CD4-positive, alpha-beta memory T cell (primary cell): ENCODE measurements around the gene TULP1. TPM values are rescaled to one million over a fixed set of nuclear protein-coding genes. Genes with fewer than 3 reads are reported as not detected.
"Not testable (repeated sequence)": the region's sequence is repeated elsewhere in the genome, so short reads cannot be mapped to it uniquely, and the experiment has no call there.

Source experiments
- CTCF ChIA-PET: fragments of 350-600 bp; sonication (Branson Sonifier 250); formaldehyde crosslinking; loops from one replicate; lab custom pipeline; 2021; ENCODE audit warnings: inconsistent platforms; ENCODE audit not compliant: partially characterized antibody; lab: Charles Lee
- POLR2A ChIA-PET: fragments of 350-600 bp; sonication (Branson Sonifier 250); formaldehyde crosslinking; loops from one replicate; lab custom pipeline; 2021; ENCODE audit not compliant: partially characterized antibody; lab: Charles Lee
- DNase-seq, 5 donors: peaks; one replicate each; pipeline versions ENCODE4 v3.0.0 to v3.0.0-alpha.2; 2020 to 2022; ENCODE audit warnings: mixed read lengths in 1 of 5
- H3K27ac ChIP-seq: one replicate; pipeline ENCODE4 v1.7.0; 2013; ENCODE audit warnings: low read depth, low read length
- H3K27me3 ChIP-seq: 2 replicates; pipeline ENCODE4 v1.7.0; 2013; ENCODE audit warnings: mild to moderate bottlenecking, low read length, moderate library complexity; ENCODE audit not compliant: insufficient read depth
- H3K36me3 ChIP-seq: 2 replicates; pipeline ENCODE4 v1.7.0; 2013; ENCODE audit warnings: mild to moderate bottlenecking, low read length, moderate library complexity; ENCODE audit not compliant: insufficient read depth
- H3K4me1 ChIP-seq: 2 replicates; pipeline ENCODE4 v1.7.0; 2013; ENCODE audit warnings: mild to moderate bottlenecking, low read length, moderate library complexity; ENCODE audit not compliant: insufficient read depth
- H3K4me3 ChIP-seq, 2 donors: one replicate each; pipeline ENCODE4 v1.7.0; 2013; ENCODE audit warnings: low read length in 2 of 2, mild to moderate bottlenecking in 1 of 2
- H3K9me3 ChIP-seq, 2 donors: one replicate each; pipeline ENCODE4 v1.7.0; 2013; ENCODE audit warnings: low read length in 2 of 2, control low read depth in 1 of 2; ENCODE audit not compliant: control insufficient read depth in 1 of 2
- H3K27ac Mint-ChIP-seq, 7 donors: one replicate each; pipeline ENCODE4 v1.8.0; 2020 to 2021; ENCODE audit warnings: mixed read lengths in 7 of 7, mild to moderate bottlenecking in 6 of 7, inconsistent platforms in 3 of 7, moderate library complexity in 3 of 7
- H3K27me3 Mint-ChIP-seq, 2 donors: one replicate each; pipeline ENCODE4 v1.8.0; 2020 to 2021; ENCODE audit warnings: mixed read lengths in 2 of 2
- H3K36me3 Mint-ChIP-seq, 2 donors: one replicate each; pipeline ENCODE4 v1.8.0; 2020 to 2021; ENCODE audit warnings: mixed read lengths in 2 of 2, inconsistent platforms in 1 of 2, mild to moderate bottlenecking in 1 of 2
- H3K4me1 Mint-ChIP-seq, 4 donors: one replicate each; pipeline ENCODE4 v1.8.0; 2020 to 2021; ENCODE audit warnings: mixed read lengths in 4 of 4, mild to moderate bottlenecking in 1 of 4
- H3K4me3 Mint-ChIP-seq, 8 donors: one replicate each; pipeline ENCODE4 v1.8.0; 2020 to 2021; ENCODE audit warnings: mixed read lengths in 8 of 8, mild to moderate bottlenecking in 7 of 8, moderate library complexity in 6 of 8, inconsistent platforms in 3 of 8
- H3K9me3 Mint-ChIP-seq, 8 donors: one replicate each; pipeline ENCODE4 v1.8.0; 2020 to 2021; ENCODE audit warnings: mixed read lengths in 8 of 8, mild to moderate bottlenecking in 5 of 8, inconsistent platforms in 3 of 8, moderate library complexity in 1 of 8
- intact Hi-C: fragments of 100-400 bp; cut with micrococcal nuclease; formaldehyde crosslinking; loops from one replicate; pipeline ENCODE4 v1.15.1; 2023
- polyA plus RNA-seq, 2 donors: library from polyadenylated mRNA; unstranded; fragments of 300-500 nt; fragmentation: Illumina TruSeq; gene quantifications; one replicate each; pipeline ENCODE4 v1.2.3, GENCODE V29; 2021
- total RNA-seq, 2 experiments: library from RNA; stranded (reverse); gene quantifications; one replicate each; pipeline ENCODE4 v1.2.3, GENCODE V29; 2021

Gene TULP1
- total and polyA plus RNA-seq, 4 experiments from 2014 or later = not detected

GRCh38 chr6:35522660-35523658, 10.3 kb upstream of the TULP1 start:
- no peaks in the 10 kb centered on the region for H3K36me3 ChIP-seq
- ChIA-PET POLR2A (interaction anchor here (0.7 to 3.3 kb wide), 7 partner anchors 10 to 214 kb away, joined by 3 to 15 read pairs (median 4); partner anchors contain the start of genes ARMC12 and TEAD3), CTCF (interaction anchor here (0.7 to 7.0 kb wide), 40 partner anchors 10 to 572 kb away, joined by 3 to 150 read pairs (median 5); partner anchors contain the start of genes ARMC12, DEF6 and PPARD)
- no peak overlapping the region for H3K27ac ChIP-seq
- no peaks in the 10 kb centered on the region for H3K9me3 Mint-ChIP-seq
- peak; percentile 76 to 84 (median 82) for DNase-seq
- peak overlapping the region in 1 of 2 donors; percentile 41 for H3K4me3 ChIP-seq
- H3K36me3 Mint-ChIP-seq = no peaks in the 10 kb centered on the region
- no peaks in the 10 kb centered on the region for H3K9me3 ChIP-seq
- H3K27ac Mint-ChIP-seq = peak overlapping the region; percentile 76 to 93 (median 86)
- intact Hi-C loops = loop anchor here (1.0 kb wide), 4 partner anchors 29 to 214 kb away; partner anchors contain the start of gene ARMC12
- no peaks in the 10 kb centered on the region for H3K27me3 ChIP-seq
- H3K27me3 Mint-ChIP-seq = no peaks in the 10 kb centered on the region
- H3K4me1 Mint-ChIP-seq = peaks cover 14 to 34% (median 21%) of the 10 kb centered on the region in 4 donors
- H3K4me1 ChIP-seq = peaks cover 21% of the 10 kb centered on the region
- H3K4me3 Mint-ChIP-seq = peak overlapping the region; percentile 20 to 81 (median 75)

DNA sequence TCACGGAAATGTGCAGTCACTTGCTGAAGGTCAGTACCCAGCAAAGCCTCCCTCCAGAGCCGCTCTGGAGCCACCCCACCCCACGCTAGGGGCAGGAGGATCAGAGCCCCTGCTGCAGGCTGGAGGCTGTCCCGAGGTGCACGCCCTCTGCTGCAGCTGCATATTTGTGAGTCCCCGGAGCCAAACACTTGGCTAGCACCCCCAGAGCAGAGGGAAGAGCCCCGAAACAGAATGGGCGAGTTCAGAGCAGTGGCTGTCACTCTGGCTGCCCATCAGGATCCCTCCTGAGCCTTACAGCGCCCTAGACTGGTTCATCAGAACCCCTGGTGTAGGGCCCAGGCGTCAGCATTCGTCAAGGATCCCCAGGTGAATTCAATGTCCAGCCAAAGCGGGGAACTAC, 9.5 kb upstream of the TULP1 start:
- H3K4me1 ChIP-seq = peaks cover 21% of the 10 kb centered on the region
- intact Hi-C loops = loop anchor here (1.0 kb wide), 3 partner anchors 61 to 215 kb away; partner anchors contain the start of gene ARMC12
- no peak for DNase-seq
- no peak overlapping the region for H3K4me3 ChIP-seq
- H3K27me3 ChIP-seq = no peaks in the 10 kb centered on the region
- H3K27ac ChIP-seq = no peak overlapping the region
- H3K36me3 ChIP-seq = no peaks in the 10 kb centered on the region
- Mint-ChIP-seq H3K9me3 (no peaks in the 10 kb centered on the region), H3K4me3 (peak overlapping the region in 3 of 8 donors; percentile 39 to 75 (median 75)), H3K4me1 (peaks cover 14 to 33% (median 19%) of the 10 kb centered on the region in 4 donors), H3K27ac (peak overlapping the region in 3 of 7 donors; percentile 65 to 86 (median 81)), H3K27me3 (no peaks in the 10 kb centered on the region), H3K36me3 (no peaks in the 10 kb centered on the region)
- CTCF ChIA-PET = interaction anchor here (0.7 to 7.0 kb wide), 33 partner anchors 11 to 573 kb away, joined by 3 to 150 read pairs (median 5); partner anchors contain the start of genes ARMC12, DEF6 and PPARD
- POLR2A ChIA-PET = interaction anchor here (1.1 to 3.3 kb wide), 5 partner anchors 25 to 215 kb away, joined by 3 to 15 read pairs (median 4); partner anchors contain the start of genes ARMC12 and TEAD3
- H3K9me3 ChIP-seq = no peaks in the 10 kb centered on the region

GRCh38 chr6:35521235-35521634, 8.5 kb upstream of the TULP1 start:
- Histone ChIP-seq H3K9me3 (no peaks in the 10 kb centered on the region), H3K27ac (no peak overlapping the region), H3K4me1 (peaks cover 21% of the 10 kb centered on the region), H3K36me3 (no peaks in the 10 kb centered on the region), H3K27me3 (no peaks in the 10 kb centered on the region), H3K4me3 (no peak overlapping the region)
- Mint-ChIP-seq H3K4me1 (peaks cover 14 to 29% (median 20%) of the 10 kb centered on the region in 4 donors), H3K36me3 (no peaks in the 10 kb centered on the region), H3K4me3 (no peak overlapping the region), H3K27ac (peak overlapping the region in 2 of 7 donors; percentile 32 to 51), H3K9me3 (no peaks in the 10 kb centered on the region), H3K27me3 (no peaks in the 10 kb centered on the region)
- DNase-seq = no peak
- ChIA-PET CTCF (interaction anchor here (1.1 to 7.0 kb wide), 9 partner anchors 11 to 574 kb away, joined by 3 to 150 read pairs (median 6); partner anchors contain the start of genes ARMC12 and PPARD), POLR2A (no interaction called here)
- intact Hi-C loops = no loop called here

DNA sequence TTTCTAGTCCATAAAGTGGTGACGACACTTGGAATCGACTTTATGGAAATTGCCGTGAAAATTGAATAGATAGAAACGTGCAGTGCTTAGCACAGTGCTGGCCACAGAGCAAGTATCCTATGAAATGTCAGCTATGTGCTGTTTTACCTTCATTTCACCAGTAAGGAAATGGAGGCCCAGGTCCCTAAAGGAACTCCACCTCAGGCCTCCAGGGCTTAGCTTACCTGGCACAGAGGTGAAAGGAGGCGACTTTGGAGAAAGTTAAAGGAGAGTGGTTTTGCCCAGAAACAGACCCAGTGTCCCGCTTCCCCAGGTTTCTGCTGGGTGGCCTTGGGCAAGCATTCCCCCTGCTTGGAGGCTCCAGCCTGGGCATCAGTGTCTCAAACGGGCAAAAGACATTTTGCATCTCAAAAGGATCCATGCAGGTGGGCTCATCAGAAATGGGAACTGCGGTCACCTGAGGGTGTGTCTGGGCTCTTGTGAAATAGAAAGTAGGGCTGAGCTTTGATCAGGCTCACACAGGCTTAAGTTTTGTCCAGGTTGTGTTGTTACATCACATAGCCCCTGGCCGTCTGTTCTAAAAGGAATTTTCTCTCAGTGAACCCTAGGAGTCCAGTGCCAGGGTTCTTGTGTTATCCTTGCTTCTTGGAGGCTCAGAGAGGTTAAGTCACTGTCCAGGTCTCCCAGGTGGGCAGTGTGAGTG, 6.8 kb upstream of the TULP1 start:
- no peaks in the 10 kb centered on the region for H3K27me3 Mint-ChIP-seq
- H3K9me3 ChIP-seq = no peaks in the 10 kb centered on the region
- ChIA-PET POLR2A (interaction anchor here (0.9 to 1.0 kb wide), 2 partner anchors 22 to 33 kb away, joined by 3 read pairs; no protein-coding TSS in a partner anchor), CTCF (interaction anchor here (0.6 to 7.0 kb wide), 4 partner anchors 32 to 490 kb away, joined by 3 to 150 read pairs (median 58); partner anchors contain the start of gene ARMC12)
- H3K36me3 Mint-ChIP-seq = no peaks in the 10 kb centered on the region
- no peaks in the 10 kb centered on the region for H3K9me3 Mint-ChIP-seq
- no peaks in the 10 kb centered on the region for H3K27me3 ChIP-seq
- H3K4me3 Mint-ChIP-seq = no peak overlapping the region
- H3K4me1 ChIP-seq = peaks cover 21% of the 10 kb centered on the region
- H3K4me3 ChIP-seq = no peak overlapping the region
- no peaks in the 10 kb centered on the region for H3K36me3 ChIP-seq
- no peak overlapping the region for H3K27ac ChIP-seq
- no peak for DNase-seq
- intact Hi-C loops = no loop called here
- no peak overlapping the region for H3K27ac Mint-ChIP-seq
- peaks cover 9 to 25% (median 17%) of the 10 kb centered on the region in 4 donors for H3K4me1 Mint-ChIP-seq

GRCh38 chr6:35518566-35519312, 6.0 kb upstream of the TULP1 start:
- CTCF ChIA-PET = interaction anchor here (1.1 to 7.0 kb wide), 2 partner anchors 218 kb away, joined by 5 to 150 read pairs; partner anchors contain the start of gene ARMC12

GRCh38 chr6:35517978-35518377, 5.3 kb upstream of the TULP1 start:
- H3K27me3 ChIP-seq, POLR2A ChIA-PET, H3K9me3 ChIP-seq, H3K36me3 Mint-ChIP-seq, H3K4me3 ChIP-seq, DNase-seq, H3K27me3 Mint-ChIP-seq, H3K4me3 Mint-ChIP-seq, H3K27ac ChIP-seq, intact Hi-C loops, H3K9me3 Mint-ChIP-seq, H3K36me3 ChIP-seq: not testable (repeated sequence)
- peaks cover 3 to 13% (median 8%) of the 10 kb centered on the region in 4 donors for H3K4me1 Mint-ChIP-seq
- H3K4me1 ChIP-seq = peaks cover 11% of the 10 kb centered on the region
- peak overlapping the region in 1 of 7 donors; percentile 72 for H3K27ac Mint-ChIP-seq
- CTCF ChIA-PET = interaction anchor here (1.1 kb wide), 1 partner anchor 219 kb away, joined by 5 read pairs; the partner anchor contains the start of gene ARMC12

More at GRCh38 chr6:35518566-35519312, 6.0 kb upstream of the TULP1 start:
- H3K27ac ChIP-seq = no peak overlapping the region
- no peak overlapping the region for H3K4me3 ChIP-seq
- no peak for DNase-seq
- Mint-ChIP-seq H3K4me3 (no peak overlapping the region), H3K9me3 (no peaks in the 10 kb centered on the region), H3K4me1 (peaks cover 7 to 20% (median 14%) of the 10 kb centered on the region in 4 donors), H3K27me3 (no peaks in the 10 kb centered on the region), H3K36me3 (no peaks in the 10 kb centered on the region), H3K27ac (peak overlapping the region in 3 of 7 donors; percentile 27 to 76 (median 51))
- no peaks in the 10 kb centered on the region for H3K27me3 ChIP-seq
- H3K4me1 ChIP-seq = peaks cover 19% of the 10 kb centered on the region
- intact Hi-C loops = no loop called here
- POLR2A ChIA-PET = interaction anchor here (0.9 kb wide), 1 partner anchor 33 kb away, joined by 3 read pairs; no protein-coding TSS in a partner anchor
- no peaks in the 10 kb centered on the region for H3K9me3 ChIP-seq
- no peaks in the 10 kb centered on the region for H3K36me3 ChIP-seq
